Dedifferentiated amniotic fluid mesenchymal stem cell (primary cell): ENCODE results near the gene LITAF.
"Not testable (repeated sequence)": the region's sequence is repeated elsewhere in the genome, so short reads cannot be mapped to it uniquely, and the experiment has no call there.

ENCODE experiments used
- DNase-seq: peaks from one replicate; pipeline ENCODE4 v3.0.0-alpha.2; 2016; ENCODE audit errors: extremely low spot score

The LITAF gene

GRCh38 chr16:11515540-11516430, 70.9 kb downstream of the LITAF start:
- DNase-seq: no peak

- no peak for DNase-seq
These were observed 72.4 kb downstream of the LITAF start for GRCh38 chr16:11514283-11514682.

DNA sequence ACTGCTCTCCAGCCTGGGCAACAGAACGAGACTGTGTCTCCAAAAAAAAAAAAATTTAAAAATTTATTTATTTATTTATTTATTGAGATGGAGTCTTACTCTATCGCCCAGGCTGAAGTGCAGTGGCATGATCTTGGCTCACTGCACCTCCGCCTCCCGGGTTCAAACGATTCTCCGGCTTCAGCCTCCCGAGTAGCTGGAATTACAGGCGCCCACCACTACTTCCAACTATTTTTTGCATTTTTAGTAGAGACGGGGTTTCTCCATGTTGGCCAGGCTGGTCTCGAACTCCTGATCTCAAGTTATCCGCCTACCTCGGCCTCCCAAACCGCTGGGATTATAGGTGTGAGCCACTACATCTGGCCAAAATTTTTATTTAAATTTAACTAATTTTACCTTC, 73.4 kb downstream of the LITAF start:
- DNase-seq: not testable (repeated sequence)

GRCh38 chr16:11511801-11512200, 74.9 kb downstream of the LITAF start:
- no peak for DNase-seq

- no peak for DNase-seq
These were observed 75.4 kb downstream of the LITAF start for GRCh38 chr16:11511328-11511727.

- DNase-seq: no peak
These were observed 76.3 kb downstream of the LITAF start for GRCh38 chr16:11510178-11510973.

- DNase-seq: no peak
These were observed 78.7 kb downstream of the LITAF start for GRCh38 chr16:11507991-11508390.

DNA sequence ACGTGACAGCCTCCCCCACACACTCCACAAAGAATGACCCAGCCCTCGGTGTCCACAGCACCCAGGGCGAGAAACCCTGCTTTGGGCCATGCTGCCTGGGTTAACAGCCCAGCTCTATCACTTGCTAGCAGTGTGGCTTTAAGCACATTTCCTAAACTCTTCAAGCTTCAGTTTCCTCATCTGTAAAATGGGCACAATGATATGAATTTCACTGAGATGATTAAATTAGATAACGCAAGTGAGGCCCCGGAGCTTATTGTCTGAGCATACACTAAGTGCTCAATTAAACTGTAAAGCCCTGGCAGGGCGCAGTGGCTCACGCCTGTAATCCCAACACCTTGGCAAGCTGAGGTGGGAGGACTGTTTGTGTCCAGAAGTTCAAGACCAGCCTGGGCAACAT, 79.4 kb downstream of the LITAF start:
- no peak for DNase-seq

GRCh38 chr16:11506741-11507305, 79.9 kb downstream of the LITAF start:
- no peak for DNase-seq

DNA sequence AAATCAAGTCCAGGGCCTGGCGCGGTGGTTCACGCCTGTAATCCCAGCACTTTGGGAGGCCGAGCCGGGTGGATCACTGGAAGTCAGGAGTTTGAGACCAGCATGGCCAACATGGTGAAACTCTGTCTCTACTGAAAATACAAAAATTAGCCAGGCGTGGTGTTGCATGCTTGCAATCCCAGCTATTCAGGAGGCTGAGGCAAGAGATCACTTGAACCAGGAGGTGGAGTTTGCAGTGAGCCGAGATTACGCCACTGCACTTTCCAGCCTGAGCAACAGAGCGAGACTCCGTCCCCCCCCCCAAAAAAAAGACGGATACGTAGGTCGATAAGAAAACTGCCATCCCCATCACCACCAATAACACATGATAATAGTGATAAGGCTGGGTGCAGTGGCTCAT, 82.5 kb downstream of the LITAF start:
- DNase-seq: not testable (repeated sequence)

DNA sequence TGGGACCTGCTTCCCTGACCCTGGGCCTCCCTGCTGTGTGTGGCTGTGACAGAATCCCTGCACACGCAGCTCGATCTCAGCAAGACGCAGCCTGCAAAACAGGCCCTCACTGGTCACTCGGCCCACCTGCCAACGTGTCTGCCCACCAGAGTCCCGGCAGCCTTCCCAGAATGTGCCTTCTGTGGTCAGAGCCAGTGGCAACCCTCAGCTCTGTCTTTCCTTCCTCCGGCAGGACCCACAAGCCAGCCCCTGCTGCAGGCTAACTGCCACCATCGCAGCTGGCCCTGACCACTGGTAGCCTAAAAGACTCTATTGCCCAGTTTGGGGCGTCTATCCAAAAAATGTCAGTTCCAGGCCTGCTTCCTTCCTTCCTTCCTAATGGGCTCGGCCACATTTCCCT, 83.2 kb downstream of the LITAF start:
- DNase-seq: no peak

DNA sequence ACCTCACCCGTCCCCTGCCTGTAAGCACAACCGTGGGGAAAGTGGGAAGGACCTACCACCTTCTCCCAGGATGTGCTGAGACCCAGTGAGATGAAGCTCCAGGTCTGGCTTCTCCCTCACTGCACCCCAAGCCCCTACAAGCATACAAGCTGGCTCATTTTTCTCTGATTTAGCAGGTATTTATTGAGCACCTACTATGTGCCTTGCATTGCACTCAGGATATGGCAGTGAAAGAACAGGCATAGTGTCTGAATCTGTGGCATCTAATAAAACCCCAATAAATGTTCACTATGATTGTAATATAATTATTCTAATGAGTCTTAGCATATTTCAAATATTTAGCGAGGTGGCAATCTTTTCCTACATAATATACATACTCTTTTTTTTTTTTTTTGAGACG, 84.5 kb downstream of the LITAF start:
- DNase-seq: no peak

DNA sequence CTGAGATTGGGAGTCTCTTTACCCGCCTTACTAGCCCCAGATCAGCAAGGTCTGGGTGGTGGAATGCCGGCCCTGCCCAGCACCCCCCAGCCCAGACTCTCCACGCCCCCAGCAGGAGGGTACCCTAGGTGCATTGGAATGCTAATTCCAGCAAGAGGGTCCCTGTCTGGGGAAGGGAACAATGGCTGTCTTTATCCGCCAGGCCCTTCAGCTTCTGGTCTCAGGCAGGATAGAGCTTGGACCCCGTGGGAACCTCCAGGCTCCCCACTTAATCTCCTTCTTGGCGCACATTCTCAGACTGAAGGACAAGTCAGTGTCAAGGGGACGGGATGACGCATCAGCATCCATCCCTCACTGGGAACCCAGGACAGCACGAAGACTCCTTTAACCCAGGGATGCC, 85.1 kb downstream of the LITAF start:
- no peak for DNase-seq

GRCh38 chr16:11500700-11501346, 85.9 kb downstream of the LITAF start:
- no peak for DNase-seq

DNA sequence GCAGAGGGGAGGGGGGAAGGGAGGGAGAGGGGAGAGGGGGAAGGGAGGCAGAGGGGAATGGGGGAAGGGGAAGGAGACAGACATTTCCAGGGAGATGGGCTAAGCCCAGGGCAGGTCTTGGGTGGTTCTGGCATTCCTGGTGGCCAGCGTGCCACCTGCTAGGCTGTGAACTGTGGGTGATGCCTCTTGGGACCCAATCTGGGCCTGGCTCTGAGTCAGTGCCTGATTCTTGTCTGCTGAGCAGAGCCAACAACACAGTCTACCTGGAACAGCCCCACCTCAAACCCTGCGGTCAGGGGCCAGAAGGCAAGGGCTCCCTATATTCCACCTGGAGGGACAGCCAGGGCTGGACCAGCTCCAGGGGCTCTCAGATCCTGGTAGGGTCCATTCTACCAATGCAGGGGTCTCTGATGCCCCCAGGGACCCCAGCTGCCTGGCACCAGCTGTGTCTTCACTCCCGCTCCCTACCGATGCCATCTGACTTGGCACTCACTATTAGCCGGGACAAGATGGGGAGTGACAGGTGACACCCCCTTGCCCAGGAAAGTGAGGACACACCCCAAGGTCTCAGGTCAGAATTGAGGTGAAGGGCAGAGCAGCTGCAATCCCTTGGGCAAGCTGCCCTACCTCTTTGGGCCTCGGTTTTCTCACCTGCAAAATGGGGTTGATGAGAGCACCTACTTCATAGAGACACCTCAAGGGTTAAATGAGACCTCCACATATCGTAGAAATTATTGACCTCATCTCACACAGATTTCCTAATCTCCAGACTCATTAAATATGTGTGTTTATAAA, 87.2 kb downstream of the LITAF start:
- no peak for DNase-seq

- DNase-seq: no peak
These were observed 88.0 kb downstream of the LITAF start for GRCh38 chr16:11498683-11499082.

DNA sequence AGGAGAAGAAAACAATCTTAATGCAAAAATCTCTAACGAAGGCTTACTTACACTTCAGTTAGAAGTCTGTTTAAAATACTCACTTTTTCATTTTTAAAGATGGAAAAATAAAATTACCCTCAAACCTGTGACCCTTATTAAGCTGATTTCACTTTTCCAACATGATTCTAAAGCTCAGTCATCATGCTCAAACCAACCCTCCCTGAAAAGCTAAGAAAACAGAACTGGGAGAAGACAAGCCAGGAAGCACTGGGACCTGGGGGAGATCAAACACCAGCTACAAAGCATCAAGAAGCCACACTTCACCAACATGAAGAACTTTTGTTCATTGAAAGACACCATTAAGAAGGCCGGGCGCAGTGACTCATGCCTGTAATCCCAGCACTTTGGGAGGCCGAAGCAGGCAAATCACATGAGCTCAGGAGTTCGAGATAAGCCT, 88.8 kb downstream of the LITAF start:
- DNase-seq: no peak
